Activated CD4-positive, alpha-beta T cell treated with anti-CD3 and anti-CD28 coated beads, Interleukin-2, amount 10 ng/mL, durations not matched to agents 24 days and 14 days (primary cell): ENCODE results near the gene ABCD3. TPM values are rescaled to one million over a fixed set of nuclear protein-coding genes. Genes with fewer than 3 reads are reported as not detected.

Experiments
- DNase-seq: peaks from one replicate; pipeline ENCODE4 v3.0.0; 2022
- H3K27ac Mint-ChIP-seq: one replicate; pipeline ENCODE4 v1.8.0; 2022; ENCODE audit warnings: mild to moderate bottlenecking, mixed read lengths
- H3K27me3 Mint-ChIP-seq: one replicate; pipeline ENCODE4 v1.8.0; 2022; ENCODE audit warnings: mixed read lengths
- H3K36me3 Mint-ChIP-seq: one replicate; pipeline ENCODE4 v1.8.0; 2022; ENCODE audit warnings: low read depth, mild to moderate bottlenecking, mixed read lengths
- H3K4me1 Mint-ChIP-seq: one replicate; pipeline ENCODE4 v1.8.0; 2021; ENCODE audit warnings: mixed read lengths
- H3K4me3 Mint-ChIP-seq: one replicate; pipeline ENCODE4 v1.8.0; 2022; ENCODE audit warnings: mild to moderate bottlenecking, moderate library complexity, mixed read lengths
- H3K9me3 Mint-ChIP-seq: one replicate; pipeline ENCODE4 v1.8.0; 2021; ENCODE audit warnings: mixed read lengths
- intact Hi-C: fragments of 100-400 bp; cut with micrococcal nuclease; formaldehyde crosslinking; loops from one replicate; pipeline ENCODE4 v1.15.1; 2023
- total RNA-seq: library from RNA; stranded (reverse); gene quantifications from 2 replicates; pipeline ENCODE4 v1.2.3, GENCODE V29; 2022

ABCD3 gene
- total RNA-seq, 1 donor from 2014 or later: 31.1 TPM

DNA sequence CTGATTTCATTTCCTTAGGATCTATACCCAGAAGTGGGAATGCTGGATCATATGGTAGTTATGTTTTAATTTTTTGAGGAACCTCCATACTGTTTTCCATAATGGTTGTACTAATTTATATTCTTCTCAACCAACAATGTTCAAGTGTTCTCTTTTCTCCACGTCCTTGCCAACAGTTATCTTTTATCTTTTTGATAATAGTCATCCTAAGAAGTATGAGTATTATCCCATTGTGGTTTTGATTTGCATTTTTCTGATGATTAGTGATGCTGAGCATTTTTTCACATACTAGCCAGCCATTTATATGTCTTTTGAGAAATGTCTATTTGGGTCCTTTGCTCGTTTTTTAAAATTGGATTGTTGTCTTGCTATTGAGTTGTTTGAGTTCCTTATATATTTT lies 38.5 kb downstream of the ABCD3 start:
- no peak for DNase-seq
- Mint-ChIP-seq H3K9me3 (peaks cover 6% of the 10 kb centered on the region), H3K36me3 (peaks cover 8% of the 10 kb centered on the region), H3K4me3 (no peak overlapping the region), H3K27ac (no peak overlapping the region), H3K4me1 (no peaks in the 10 kb centered on the region), H3K27me3 (no peaks in the 10 kb centered on the region)
- intact Hi-C loops: no loop called here

GRCh38 chr1:94462606-94463005 lies 44.4 kb downstream of the ABCD3 start:
- Mint-ChIP-seq H3K4me1 (peaks cover 1% of the 10 kb centered on the region), H3K9me3 (no peaks in the 10 kb centered on the region), H3K27me3 (no peaks in the 10 kb centered on the region), H3K36me3 (peaks cover 6% of the 10 kb centered on the region), H3K27ac (peak overlapping the region; percentile 11), H3K4me3 (no peak overlapping the region)
- DNase-seq: no peak
- intact Hi-C loops: loop anchor here (1.0 to 5.0 kb wide), 2 partner anchors 401 to 420 kb away; no protein-coding TSS in a partner anchor

DNA sequence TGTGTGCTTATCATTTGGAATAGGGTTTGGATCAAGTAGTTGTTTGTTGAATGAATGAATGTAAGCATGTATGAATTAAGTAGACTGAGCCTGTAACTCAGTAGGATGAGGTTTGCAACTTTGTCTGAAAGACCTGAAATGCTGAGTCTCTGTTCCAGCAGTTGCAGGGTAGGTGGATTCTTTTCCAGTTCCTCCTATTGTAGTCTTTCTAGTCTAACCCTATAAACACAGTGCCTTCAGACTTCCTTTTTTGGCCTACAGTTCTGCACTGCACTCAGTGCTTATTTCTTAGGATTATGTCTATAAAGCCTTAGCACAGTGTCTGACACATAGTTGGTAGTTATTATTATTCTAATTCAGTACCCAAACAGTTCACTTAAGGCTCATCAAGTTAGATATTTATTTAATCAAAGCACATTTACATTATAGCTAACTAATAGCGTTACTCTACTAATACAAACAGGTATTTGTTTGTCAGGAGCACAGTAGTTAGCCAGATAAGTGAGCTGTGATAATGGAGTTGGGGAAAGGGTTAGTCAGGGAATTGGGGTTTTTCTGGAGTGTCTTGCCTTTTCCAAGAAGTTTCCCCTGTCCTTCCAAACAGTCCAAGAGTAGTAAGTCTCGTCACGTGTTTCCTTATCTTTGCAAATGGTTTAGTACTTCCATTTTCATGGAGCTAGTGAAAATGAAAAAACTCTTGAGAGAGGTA lies 45.0 kb downstream of the ABCD3 start:
- Mint-ChIP-seq H3K27ac (peak overlapping the region; percentile 11), H3K36me3 (peaks cover 6% of the 10 kb centered on the region), H3K27me3 (no peaks in the 10 kb centered on the region), H3K4me3 (no peak overlapping the region), H3K4me1 (peaks cover 1% of the 10 kb centered on the region), H3K9me3 (no peaks in the 10 kb centered on the region)
- intact Hi-C loops: loop anchor here (1.0 to 5.0 kb wide), 2 partner anchors 402 to 421 kb away; no protein-coding TSS in a partner anchor
- no peak for DNase-seq

GRCh38 chr1:94463765-94464330 lies 45.7 kb downstream of the ABCD3 start:
- intact Hi-C loops: loop anchor here (1.0 to 5.0 kb wide), 2 partner anchors 403 to 422 kb away; no protein-coding TSS in a partner anchor
- Mint-ChIP-seq H3K4me1 (peaks cover 1% of the 10 kb centered on the region), H3K36me3 (peaks cover 6% of the 10 kb centered on the region), H3K9me3 (no peaks in the 10 kb centered on the region), H3K27ac (no peak overlapping the region), H3K4me3 (no peak overlapping the region), H3K27me3 (no peaks in the 10 kb centered on the region)
- DNase-seq: peak; percentile 76

DNA sequence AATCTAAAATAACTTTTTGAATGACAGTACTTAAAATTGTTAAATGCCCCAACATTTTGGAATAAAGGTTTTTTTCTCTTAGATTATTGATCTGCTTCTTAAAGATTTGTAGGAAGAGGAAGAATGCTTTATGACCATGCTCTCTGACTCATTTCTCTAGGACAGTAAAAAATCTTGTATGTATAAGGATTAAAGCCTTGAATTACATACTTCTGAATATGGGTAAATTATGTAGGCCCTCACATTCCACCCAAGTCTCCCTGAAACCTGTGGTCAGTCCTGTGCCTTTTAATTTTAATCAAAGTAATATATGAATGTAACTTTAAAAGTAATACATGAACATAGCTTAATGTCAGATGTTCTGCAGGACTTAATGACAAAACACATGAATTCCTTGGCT lies 50.5 kb downstream of the ABCD3 start:
- no peaks in the 10 kb centered on the region for H3K27me3 Mint-ChIP-seq
- no peak overlapping the region for H3K27ac Mint-ChIP-seq
- H3K9me3 Mint-ChIP-seq: no peaks in the 10 kb centered on the region
- no peak overlapping the region for H3K4me3 Mint-ChIP-seq
- H3K4me1 Mint-ChIP-seq: peaks cover 1% of the 10 kb centered on the region
- intact Hi-C loops: no loop called here
- no peak for DNase-seq
- peaks cover 7% of the 10 kb centered on the region for H3K36me3 Mint-ChIP-seq

GRCh38 chr1:94471271-94471670 lies 53.1 kb downstream of the ABCD3 start:
- Mint-ChIP-seq H3K4me1 (no peaks in the 10 kb centered on the region), H3K27ac (no peak overlapping the region), H3K9me3 (no peaks in the 10 kb centered on the region), H3K36me3 (peaks cover 7% of the 10 kb centered on the region), H3K4me3 (no peak overlapping the region), H3K27me3 (no peaks in the 10 kb centered on the region)
- no peak for DNase-seq
- intact Hi-C loops: no loop called here

GRCh38 chr1:94475232-94475631 lies 57.0 kb downstream of the ABCD3 start:
- Mint-ChIP-seq H3K36me3 (peaks cover 8% of the 10 kb centered on the region), H3K4me1 (no peaks in the 10 kb centered on the region), H3K27ac (no peak overlapping the region), H3K9me3 (no peaks in the 10 kb centered on the region), H3K4me3 (no peak overlapping the region), H3K27me3 (no peaks in the 10 kb centered on the region)
- intact Hi-C loops: no loop called here
- DNase-seq: no peak

DNA sequence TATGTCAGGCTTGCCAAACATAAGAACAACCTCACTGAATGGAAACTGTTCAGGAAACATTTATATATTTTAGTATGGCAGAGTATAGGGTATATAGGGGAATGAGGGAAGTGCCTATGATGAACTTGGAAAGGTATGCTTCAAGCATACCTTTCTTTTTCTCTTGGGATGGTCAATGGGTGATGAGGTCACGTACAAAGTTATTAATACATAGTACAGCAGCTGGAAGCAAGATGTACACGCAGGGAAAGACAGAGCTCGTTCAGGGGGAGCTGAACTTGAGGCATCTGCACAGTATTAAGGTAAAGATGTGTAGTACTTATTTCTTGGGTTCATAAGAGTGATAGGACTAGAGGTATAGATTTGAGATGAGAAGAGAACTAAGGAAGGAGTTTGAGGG lies 61.5 kb downstream of the ABCD3 start:
- intact Hi-C loops: no loop called here
- Mint-ChIP-seq H3K4me3 (no peak overlapping the region), H3K4me1 (no peaks in the 10 kb centered on the region), H3K27me3 (no peaks in the 10 kb centered on the region), H3K36me3 (peaks cover 12% of the 10 kb centered on the region), H3K27ac (no peak overlapping the region), H3K9me3 (no peaks in the 10 kb centered on the region)
- no peak for DNase-seq

GRCh38 chr1:94481473-94481933 lies 63.3 kb downstream of the ABCD3 start:
- Mint-ChIP-seq H3K27ac (no peak overlapping the region), H3K27me3 (no peaks in the 10 kb centered on the region), H3K9me3 (no peaks in the 10 kb centered on the region), H3K36me3 (peaks cover 9% of the 10 kb centered on the region), H3K4me1 (no peaks in the 10 kb centered on the region), H3K4me3 (no peak overlapping the region)
- intact Hi-C loops: loop anchor here (1.0 kb wide), 1 partner anchor 325 kb away; no protein-coding TSS in a partner anchor
- DNase-seq: peak; percentile 79

GRCh38 chr1:94486990-94487389 lies 68.8 kb downstream of the ABCD3 start:
- H3K36me3 Mint-ChIP-seq: peaks cover 17% of the 10 kb centered on the region
- H3K27ac Mint-ChIP-seq: no peak overlapping the region

GRCh38 chr1:94490556-94490955 lies 72.4 kb downstream of the ABCD3 start:
- no peak for DNase-seq
- peaks cover 4% of the 10 kb centered on the region for H3K4me1 Mint-ChIP-seq
- no peak overlapping the region for H3K4me3 Mint-ChIP-seq
- peaks cover 23% of the 10 kb centered on the region for H3K36me3 Mint-ChIP-seq
- no peak overlapping the region for H3K27ac Mint-ChIP-seq
- intact Hi-C loops: no loop called here
- H3K9me3 Mint-ChIP-seq: no peaks in the 10 kb centered on the region
- no peaks in the 10 kb centered on the region for H3K27me3 Mint-ChIP-seq

More at GRCh38 chr1:94486990-94487389, 68.8 kb downstream of the ABCD3 start:
- Mint-ChIP-seq H3K9me3 (no peaks in the 10 kb centered on the region), H3K4me1 (peaks cover 4% of the 10 kb centered on the region), H3K4me3 (no peak overlapping the region), H3K27me3 (no peaks in the 10 kb centered on the region)
- DNase-seq: no peak
- intact Hi-C loops: no loop called here

GRCh38 chr1:94496076-94496755 lies 78.0 kb downstream of the ABCD3 start:
- Mint-ChIP-seq H3K27me3 (no peaks in the 10 kb centered on the region), H3K27ac (no peak overlapping the region), H3K36me3 (peaks cover 25% of the 10 kb centered on the region)

DNA sequence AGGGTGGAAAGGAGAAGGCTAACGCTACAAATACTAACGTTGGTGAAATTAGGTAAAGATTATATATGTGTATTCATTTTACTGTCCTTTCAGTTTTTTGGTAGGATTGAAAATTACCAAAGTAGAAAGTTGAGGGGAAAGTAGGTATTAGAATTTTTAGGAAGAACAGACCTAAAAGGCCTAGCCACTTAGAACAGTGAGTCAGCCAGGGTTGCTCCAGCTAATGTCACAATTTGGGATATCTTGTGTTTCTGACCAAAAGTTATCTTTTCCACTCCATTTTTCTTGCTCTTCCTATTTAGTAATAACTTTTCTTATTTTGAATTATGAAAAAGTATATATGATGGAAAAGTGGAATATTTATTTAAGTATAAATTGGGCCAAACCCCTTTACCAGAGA lies 83.2 kb downstream of the ABCD3 start:
- intact Hi-C loops: no loop called here

More at GRCh38 chr1:94496076-94496755, 78.0 kb downstream of the ABCD3 start:
- intact Hi-C loops: no loop called here
- H3K4me3 Mint-ChIP-seq: no peak overlapping the region
- no peaks in the 10 kb centered on the region for H3K9me3 Mint-ChIP-seq
- H3K4me1 Mint-ChIP-seq: no peaks in the 10 kb centered on the region
- DNase-seq: no peak

GRCh38 chr1:94501935-94502334 lies 83.7 kb downstream of the ABCD3 start:
- DNase-seq: no peak
- Mint-ChIP-seq H3K4me3 (no peak overlapping the region), H3K4me1 (peaks cover 6% of the 10 kb centered on the region), H3K27ac (no peak overlapping the region), H3K9me3 (no peaks in the 10 kb centered on the region), H3K27me3 (no peaks in the 10 kb centered on the region), H3K36me3 (peaks cover 30% of the 10 kb centered on the region)
- intact Hi-C loops: no loop called here

More for the DNA sequence above, 83.2 kb downstream of the ABCD3 start:
- H3K36me3 Mint-ChIP-seq: peaks cover 29% of the 10 kb centered on the region
- peaks cover 6% of the 10 kb centered on the region for H3K4me1 Mint-ChIP-seq
- DNase-seq: no peak
- no peaks in the 10 kb centered on the region for H3K9me3 Mint-ChIP-seq
- no peaks in the 10 kb centered on the region for H3K27me3 Mint-ChIP-seq
- H3K27ac Mint-ChIP-seq: no peak overlapping the region
- no peak overlapping the region for H3K4me3 Mint-ChIP-seq
